Mesodermal cell (in vitro differentiated cells): ENCODE results near the gene UPF3A.
"Not testable (repeated sequence)": the region's sequence is repeated elsewhere in the genome, so short reads cannot be mapped to it uniquely, and the experiment has no call there.

Source experiments
- H3K27ac ChIP-seq: 2 replicates; pipeline ENCODE4 v1.7.0; 2013; ENCODE audit warnings: mild to moderate bottlenecking, low read depth, low read length, moderate library complexity; ENCODE audit not compliant: severe bottlenecking
- H3K36me3 ChIP-seq: 2 replicates; pipeline ENCODE4 v1.7.1; 2013; ENCODE audit warnings: mild to moderate bottlenecking, low read length, moderate library complexity; ENCODE audit not compliant: control insufficient read depth, insufficient read depth
- H3K4me1 ChIP-seq: one replicate; pipeline ENCODE4 v1.7.1; 2013; ENCODE audit warnings: mild to moderate bottlenecking, low read length; ENCODE audit not compliant: insufficient read depth, control insufficient read depth, poor library complexity, severe bottlenecking
- H3K4me3 ChIP-seq: 2 replicates; pipeline ENCODE4 v1.7.0; 2013; ENCODE audit warnings: low read length, control low read depth, mild to moderate bottlenecking; ENCODE audit not compliant: insufficient read depth, poor library complexity, severe bottlenecking; ENCODE audit errors: extremely low read depth
- H3K9me3 ChIP-seq: 2 replicates; pipeline ENCODE4 v1.7.1; 2013; ENCODE audit warnings: mild to moderate bottlenecking, low read length, moderate library complexity; ENCODE audit not compliant: control insufficient read depth
- WGBS, 2 experiments: methylation state at CpG; one replicate each; pipeline ENCODE4 v1.1.5; 2013; ENCODE audit warnings: missing lambda C conversion rate in 2 of 2; ENCODE audit not compliant: insufficient coverage in 2 of 2; 5-methylcytosine and 5-hydroxymethylcytosine counted together

The UPF3A gene

GRCh38 chr13:114248011-114248410, 33.4 kb upstream of the UPF3A start:
- Histone ChIP-seq H3K27ac (no peak overlapping the region), H3K36me3 (peaks cover 92% of the 10 kb centered on the region), H3K4me3 (no peak overlapping the region), H3K9me3 (no peaks in the 10 kb centered on the region), H3K4me1 (no peaks in the 10 kb centered on the region)
- 84 to 93% methylated on average over 3 of the region's 3 CpGs for WGBS, 2 experiments

- 94 to 95% methylated on average over 4 to 6 of the region's 7 CpGs for WGBS, 2 experiments
- H3K4me3 ChIP-seq = no peak overlapping the region
- H3K9me3 ChIP-seq = no peaks in the 10 kb centered on the region
- peaks cover 93% of the 10 kb centered on the region for H3K36me3 ChIP-seq
- no peak overlapping the region for H3K27ac ChIP-seq
- H3K4me1 ChIP-seq = no peaks in the 10 kb centered on the region
Observed at GRCh38 chr13:114249077-114249476, 32.3 kb upstream of the UPF3A start.

- not testable (repeated sequence) for H3K27ac ChIP-seq, H3K9me3 ChIP-seq, H3K4me3 ChIP-seq, H3K4me1 ChIP-seq
- peaks cover 91% of the 10 kb centered on the region for H3K36me3 ChIP-seq
- WGBS, 2 experiments = 80 to 100% methylated on average over 1 of the region's 1 CpG
Observed at GRCh38 chr13:114251639-114252440, 29.6 kb upstream of the UPF3A start.

DNA sequence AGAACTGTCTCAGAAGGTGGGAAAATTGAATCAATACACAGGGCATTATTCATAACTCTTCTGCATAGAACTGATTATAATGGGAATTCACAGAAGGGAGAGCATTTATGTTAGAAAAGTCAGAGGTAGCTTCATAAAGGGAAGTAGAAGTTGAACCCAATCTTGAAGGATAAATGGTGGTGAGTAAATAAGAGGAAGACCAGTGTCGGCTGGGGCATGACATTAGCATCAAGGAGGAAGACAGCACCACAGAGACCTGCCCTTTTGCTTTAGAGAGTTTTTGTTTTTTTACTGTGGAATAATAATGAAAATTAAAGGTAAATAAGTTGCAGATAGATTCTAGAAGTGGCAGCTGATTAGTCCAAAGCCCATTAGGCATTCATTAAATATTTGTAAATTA, 24.9 kb upstream of the UPF3A start:
- H3K9me3 ChIP-seq = no peaks in the 10 kb centered on the region
- H3K4me3 ChIP-seq = no peak overlapping the region
- H3K4me1 ChIP-seq = no peaks in the 10 kb centered on the region
- WGBS, 2 experiments = 67 to 71% methylated on average over 1 of the region's 1 CpG
- H3K27ac ChIP-seq = no peak overlapping the region
- peaks cover 92% of the 10 kb centered on the region for H3K36me3 ChIP-seq

- Histone ChIP-seq H3K9me3 (no peaks in the 10 kb centered on the region), H3K36me3 (peaks cover 90% of the 10 kb centered on the region), H3K4me1 (no peaks in the 10 kb centered on the region), H3K27ac (no peak overlapping the region), H3K4me3 (no peak overlapping the region)
- WGBS, 2 experiments = 70 to 87% methylated on average over 3 of the region's 4 CpGs
Observed at GRCh38 chr13:114257014-114257413, 24.4 kb upstream of the UPF3A start.

GRCh38 chr13:114258589-114258988, 22.8 kb upstream of the UPF3A start:
- H3K36me3 ChIP-seq = peaks cover 89% of the 10 kb centered on the region
- H3K4me3 ChIP-seq = no peak overlapping the region
- 97 to 100% methylated on average over 3 to 8 of the region's 8 CpGs for WGBS, 2 experiments
- H3K4me1 ChIP-seq = no peaks in the 10 kb centered on the region
- no peak overlapping the region for H3K27ac ChIP-seq
- no peaks in the 10 kb centered on the region for H3K9me3 ChIP-seq

- WGBS, 2 experiments = 94 to 98% methylated on average over 3 to 6 of the region's 7 CpGs
- no peak overlapping the region for H3K27ac ChIP-seq
- H3K4me1 ChIP-seq = no peaks in the 10 kb centered on the region
- peaks cover 94% of the 10 kb centered on the region for H3K36me3 ChIP-seq
- no peak overlapping the region for H3K4me3 ChIP-seq
- no peaks in the 10 kb centered on the region for H3K9me3 ChIP-seq
Observed at GRCh38 chr13:114259374-114259773, 22.0 kb upstream of the UPF3A start.

GRCh38 chr13:114259974-114260373, 21.4 kb upstream of the UPF3A start:
- H3K36me3 ChIP-seq = peaks cover 94% of the 10 kb centered on the region
- 95 to 100% methylated on average over 2 to 3 of the region's 4 CpGs for WGBS, 2 experiments

GRCh38 chr13:114260814-114261213, 20.6 kb upstream of the UPF3A start:
- H3K4me1 ChIP-seq = no peaks in the 10 kb centered on the region
- no peaks in the 10 kb centered on the region for H3K9me3 ChIP-seq
- H3K36me3 ChIP-seq = peaks cover 94% of the 10 kb centered on the region
- 96 to 98% methylated on average over 3 of the region's 3 CpGs for WGBS, 2 experiments
- H3K27ac ChIP-seq = no peak overlapping the region
- no peak overlapping the region for H3K4me3 ChIP-seq

More at GRCh38 chr13:114259974-114260373, 21.4 kb upstream of the UPF3A start:
- Histone ChIP-seq H3K9me3 (no peaks in the 10 kb centered on the region), H3K4me3 (no peak overlapping the region), H3K27ac (no peak overlapping the region), H3K4me1 (no peaks in the 10 kb centered on the region)

- Histone ChIP-seq H3K27ac (no peak overlapping the region), H3K9me3 (no peaks in the 10 kb centered on the region), H3K4me3 (no peak overlapping the region), H3K4me1 (no peaks in the 10 kb centered on the region), H3K36me3 (peaks cover 95% of the 10 kb centered on the region)
- WGBS, 2 experiments = 74 to 78% methylated on average over 3 of the region's 3 CpGs
Observed at GRCh38 chr13:114261328-114261965, 20.0 kb upstream of the UPF3A start.

GRCh38 chr13:114263578-114263977, 17.8 kb upstream of the UPF3A start:
- peaks cover 96% of the 10 kb centered on the region for H3K36me3 ChIP-seq
- no peaks in the 10 kb centered on the region for H3K9me3 ChIP-seq
- H3K27ac ChIP-seq = no peak overlapping the region
- H3K4me3 ChIP-seq = no peak overlapping the region
- 83 to 88% methylated on average over 3 to 5 of the region's 5 CpGs for WGBS, 2 experiments
- no peaks in the 10 kb centered on the region for H3K4me1 ChIP-seq
